Measurements from ENCODE around the gene BRK1.
A peak's percentile ranks its signal among the peaks of the same experiment; 100 is the strongest.
"Not testable (repeated sequence)": the region's sequence is repeated elsewhere in the genome, so short reads cannot be mapped to it uniquely, and the experiment has no call there.

BRK1 gene

DNA sequence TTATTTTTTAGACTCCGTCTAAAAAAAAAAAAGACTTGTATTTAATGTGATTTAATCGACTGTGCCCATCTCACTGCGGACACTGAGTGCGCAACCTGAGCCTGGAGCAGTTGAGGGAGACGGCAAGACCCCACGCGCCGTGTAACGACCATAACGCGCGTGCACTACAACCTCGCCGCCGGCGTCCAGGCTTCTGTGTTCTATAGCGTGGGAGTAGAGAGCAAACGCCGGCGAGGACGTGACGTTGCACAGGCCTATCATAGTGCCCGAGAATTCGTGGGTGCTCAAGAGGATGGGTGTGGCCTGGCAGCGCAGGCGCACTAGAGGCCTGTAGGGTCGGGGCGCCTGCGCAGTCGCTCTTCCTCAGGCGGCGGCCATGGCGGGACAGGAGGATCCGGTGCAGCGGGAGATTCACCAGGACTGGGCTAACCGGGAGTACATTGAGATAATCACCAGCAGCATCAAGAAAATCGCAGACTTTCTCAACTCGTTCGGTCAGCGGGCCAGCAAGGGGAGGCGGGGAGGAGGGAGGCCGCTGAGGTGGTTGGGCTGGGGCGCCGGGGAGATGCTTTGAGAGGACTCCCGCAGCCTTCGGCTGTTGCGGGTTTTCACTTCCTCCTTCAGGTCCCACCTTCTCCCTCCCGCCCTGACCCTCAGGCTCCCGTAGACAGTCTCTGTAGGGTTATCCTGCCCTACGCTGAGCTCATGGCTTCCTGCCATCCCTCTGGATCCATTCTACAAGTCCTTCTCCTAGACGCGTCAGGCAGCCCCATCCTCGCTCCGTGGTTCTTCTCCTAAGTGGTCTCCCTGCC is at the start of gene BRK1:
Gene BRK1, plus strand, starts transcription at position 350 of the 812 bp plus-strand sequence. Its CDS starts 27 bp downstream, at position 377.
- Histone ChIP-seq H2AFZ (peak within 1 kb of the TSS; percentile 96), H3K27ac (peak within 1 kb of the TSS; percentile 74), H3K4me3 (ENCODE audit: low read depth, low read length) (peak within 1 kb of the TSS; percentile 80), H3K79me2 (peaks cover 28% of the 10 kb centered on the region), H3K9ac (peak within 1 kb of the TSS; percentile 1), H3K4me1 (peaks cover 8% of the 10 kb centered on the region), H3K4me2 (ENCODE audit: low read length) (peak within 1 kb of the TSS; percentile 92), H3K27me3 (ENCODE audit: control insufficient read depth, insufficient read depth, low read length) (no peaks in the 10 kb centered on the region), H3K9me3 (ENCODE audit: control insufficient read depth, low read length) (no peaks in the 10 kb centered on the region), H3K36me3 (ENCODE audit: control insufficient read depth, insufficient read depth, low read length) (no peaks in the 10 kb centered on the region)
- TF ChIP-seq, protein P1, sequence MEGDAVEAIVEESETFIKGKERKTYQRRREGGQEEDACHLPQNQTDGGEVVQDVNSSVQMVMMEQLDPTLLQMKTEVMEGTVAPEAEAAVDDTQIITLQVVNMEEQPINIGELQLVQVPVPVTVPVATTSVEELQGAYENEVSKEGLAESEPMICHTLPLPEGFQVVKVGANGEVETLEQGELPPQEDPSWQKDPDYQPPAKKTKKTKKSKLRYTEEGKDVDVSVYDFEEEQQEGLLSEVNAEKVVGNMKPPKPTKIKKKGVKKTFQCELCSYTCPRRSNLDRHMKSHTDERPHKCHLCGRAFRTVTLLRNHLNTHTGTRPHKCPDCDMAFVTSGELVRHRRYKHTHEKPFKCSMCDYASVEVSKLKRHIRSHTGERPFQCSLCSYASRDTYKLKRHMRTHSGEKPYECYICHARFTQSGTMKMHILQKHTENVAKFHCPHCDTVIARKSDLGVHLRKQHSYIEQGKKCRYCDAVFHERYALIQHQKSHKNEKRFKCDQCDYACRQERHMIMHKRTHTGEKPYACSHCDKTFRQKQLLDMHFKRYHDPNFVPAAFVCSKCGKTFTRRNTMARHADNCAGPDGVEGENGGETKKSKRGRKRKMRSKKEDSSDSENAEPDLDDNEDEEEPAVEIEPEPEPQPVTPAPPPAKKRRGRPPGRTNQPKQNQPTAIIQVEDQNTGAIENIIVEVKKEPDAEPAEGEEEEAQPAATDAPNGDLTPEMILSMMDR (IDR thresholded peaks at IDR 0.05) = no peak

DNA sequence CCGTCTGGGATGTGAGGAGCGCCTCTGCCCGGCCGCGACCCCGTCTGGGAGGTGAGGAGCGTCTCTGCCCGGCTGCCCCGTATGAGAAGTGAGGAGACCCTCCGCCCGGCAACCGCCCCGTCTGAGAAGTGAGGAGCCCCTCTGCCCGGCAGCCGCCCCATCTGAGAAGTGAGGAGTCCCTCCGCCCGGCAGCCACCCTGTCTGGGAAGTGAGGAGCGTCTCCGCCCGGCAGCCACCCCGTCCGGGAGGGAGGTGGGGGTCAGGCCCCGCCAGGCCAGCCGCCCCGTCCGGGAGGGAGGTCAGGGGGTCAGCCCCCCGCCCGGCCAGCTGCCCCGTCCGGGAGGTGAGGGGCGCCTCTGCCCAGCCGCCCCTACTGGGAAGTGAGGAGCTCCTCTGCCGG is 45.4 kb upstream of the BRK1 start:
- not testable (repeated sequence) for H3K4me3 ChIP-seq (ENCODE audit: low read depth, low read length); H2AFZ ChIP-seq

DNA sequence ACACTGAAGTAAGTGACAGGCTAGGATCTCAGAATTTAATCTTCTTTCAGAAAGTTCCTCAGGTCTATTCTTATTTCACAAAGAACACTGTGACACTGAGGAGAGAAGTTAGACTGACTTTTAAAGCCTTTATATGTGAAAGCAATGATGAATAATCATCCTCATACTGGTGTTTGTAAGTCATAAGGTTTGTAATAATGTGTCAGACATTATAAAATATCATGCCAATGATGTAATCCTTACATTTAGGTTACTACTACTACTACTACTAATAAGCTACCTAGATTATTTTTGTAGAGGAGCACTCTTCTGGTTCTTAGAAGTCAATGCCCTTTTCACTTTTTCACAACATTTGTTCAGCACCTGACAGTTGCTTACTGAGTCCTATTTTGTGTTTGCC is 40.8 kb upstream of the BRK1 start:
- TF ChIP-seq, protein P1 (IDR thresholded peaks at IDR 0.05) = no peak
- Histone ChIP-seq H3K4me3 (ENCODE audit: low read depth, low read length) (no peak overlapping the region), H3K79me2 (no peaks in the 10 kb centered on the region), H3K27ac (no peak overlapping the region), H3K4me2 (ENCODE audit: low read length) (no peak overlapping the region), H3K9ac (no peak overlapping the region), H3K36me3 (ENCODE audit: control insufficient read depth, insufficient read depth, low read length) (no peaks in the 10 kb centered on the region), H3K27me3 (ENCODE audit: control insufficient read depth, insufficient read depth, low read length) (no peaks in the 10 kb centered on the region), H2AFZ (no peak overlapping the region), H3K4me1 (no peaks in the 10 kb centered on the region), H3K9me3 (ENCODE audit: control insufficient read depth, low read length) (no peaks in the 10 kb centered on the region)

More for the DNA sequence above, 45.4 kb upstream of the BRK1 start:
- not testable (repeated sequence) for H3K4me2 ChIP-seq (ENCODE audit: low read length); H3K27me3 ChIP-seq (ENCODE audit: control insufficient read depth, insufficient read depth, low read length); H3K79me2 ChIP-seq; H3K9ac ChIP-seq; H3K9me3 ChIP-seq (ENCODE audit: control insufficient read depth, low read length); H3K4me1 ChIP-seq; H3K27ac ChIP-seq; H3K36me3 ChIP-seq (ENCODE audit: control insufficient read depth, insufficient read depth, low read length)

- no peak overlapping the region for H3K4me2 ChIP-seq (ENCODE audit: low read length)
- TF ChIP-seq, protein P1 (IDR thresholded peaks at IDR 0.05) = no peak
- H3K79me2 ChIP-seq = no peaks in the 10 kb centered on the region
- H3K27ac ChIP-seq = no peak overlapping the region
- no peak overlapping the region for H3K4me3 ChIP-seq (ENCODE audit: low read depth, low read length)
- H3K9ac ChIP-seq = no peak overlapping the region
- no peaks in the 10 kb centered on the region for H3K27me3 ChIP-seq (ENCODE audit: control insufficient read depth, insufficient read depth, low read length)
- no peaks in the 10 kb centered on the region for H3K4me1 ChIP-seq
- no peak overlapping the region for H2AFZ ChIP-seq
- no peaks in the 10 kb centered on the region for H3K36me3 ChIP-seq (ENCODE audit: control insufficient read depth, insufficient read depth, low read length)
- no peaks in the 10 kb centered on the region for H3K9me3 ChIP-seq (ENCODE audit: control insufficient read depth, low read length)
These were observed 33.6 kb upstream of the BRK1 start for GRCh38 chr3:10081871-10082270.

- H3K4me2 ChIP-seq (ENCODE audit: low read length) = no peak overlapping the region
- no peaks in the 10 kb centered on the region for H3K9me3 ChIP-seq (ENCODE audit: control insufficient read depth, low read length)
- H3K36me3 ChIP-seq (ENCODE audit: control insufficient read depth, insufficient read depth, low read length) = no peaks in the 10 kb centered on the region
- H3K4me3 ChIP-seq (ENCODE audit: low read depth, low read length) = no peak overlapping the region
- H3K27me3 ChIP-seq (ENCODE audit: control insufficient read depth, insufficient read depth, low read length) = no peaks in the 10 kb centered on the region
- no peak overlapping the region for H3K9ac ChIP-seq
- H3K79me2 ChIP-seq = no peaks in the 10 kb centered on the region
- H3K4me1 ChIP-seq = no peaks in the 10 kb centered on the region
- no peak overlapping the region for H2AFZ ChIP-seq
- H3K27ac ChIP-seq = no peak overlapping the region
- TF ChIP-seq, protein P1 (IDR thresholded peaks at IDR 0.05) = no peak
These were observed 29.7 kb upstream of the BRK1 start for GRCh38 chr3:10085738-10086137.

Measured in parathyroid adenoma (tissue), 2 donors.